Measurements from ENCODE around the gene KASH5.

Gene KASH5, protein sequence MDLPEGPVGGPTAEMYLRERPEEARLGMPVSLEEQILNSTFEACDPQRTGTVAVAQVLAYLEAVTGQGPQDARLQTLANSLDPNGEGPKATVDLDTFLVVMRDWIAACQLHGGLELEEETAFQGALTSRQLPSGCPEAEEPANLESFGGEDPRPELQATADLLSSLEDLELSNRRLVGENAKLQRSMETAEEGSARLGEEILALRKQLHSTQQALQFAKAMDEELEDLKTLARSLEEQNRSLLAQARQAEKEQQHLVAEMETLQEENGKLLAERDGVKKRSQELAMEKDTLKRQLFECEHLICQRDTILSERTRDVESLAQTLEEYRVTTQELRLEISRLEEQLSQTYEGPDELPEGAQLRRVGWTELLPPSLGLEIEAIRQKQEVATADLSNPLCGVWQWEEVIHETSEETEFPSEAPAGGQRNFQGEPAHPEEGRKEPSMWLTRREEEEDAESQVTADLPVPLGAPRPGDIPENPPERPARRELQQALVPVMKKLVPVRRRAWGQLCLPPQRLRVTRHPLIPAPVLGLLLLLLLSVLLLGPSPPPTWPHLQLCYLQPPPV

DNA sequence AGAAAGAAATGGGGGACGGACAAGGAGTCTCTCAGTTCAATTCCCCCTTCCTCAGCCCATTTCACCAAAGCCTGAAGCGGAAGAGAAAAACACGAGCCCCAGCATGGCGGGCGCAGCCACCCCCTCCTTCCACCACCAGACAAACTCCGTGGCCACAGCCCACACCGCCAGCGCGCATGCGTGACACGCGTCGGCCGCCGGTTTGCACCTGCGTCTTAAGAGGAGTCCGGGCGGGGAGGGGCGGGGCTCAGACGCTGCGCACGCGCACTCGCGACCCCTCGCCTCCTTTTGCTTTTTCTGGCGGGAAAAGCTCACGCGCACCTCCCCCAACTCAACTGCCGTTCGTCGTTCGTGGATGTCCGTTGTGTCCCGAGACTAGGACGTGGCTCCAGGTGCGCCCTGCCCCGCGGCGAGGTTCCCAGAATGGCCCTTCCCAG lies at the start of gene KASH5:
TSS of gene KASH5 (plus strand) at position 314 of the 437 bp plus-strand sequence. CDS start 2,635 bp downstream, outside the sequence.
- DNase-seq: peak; percentile 80

DNA sequence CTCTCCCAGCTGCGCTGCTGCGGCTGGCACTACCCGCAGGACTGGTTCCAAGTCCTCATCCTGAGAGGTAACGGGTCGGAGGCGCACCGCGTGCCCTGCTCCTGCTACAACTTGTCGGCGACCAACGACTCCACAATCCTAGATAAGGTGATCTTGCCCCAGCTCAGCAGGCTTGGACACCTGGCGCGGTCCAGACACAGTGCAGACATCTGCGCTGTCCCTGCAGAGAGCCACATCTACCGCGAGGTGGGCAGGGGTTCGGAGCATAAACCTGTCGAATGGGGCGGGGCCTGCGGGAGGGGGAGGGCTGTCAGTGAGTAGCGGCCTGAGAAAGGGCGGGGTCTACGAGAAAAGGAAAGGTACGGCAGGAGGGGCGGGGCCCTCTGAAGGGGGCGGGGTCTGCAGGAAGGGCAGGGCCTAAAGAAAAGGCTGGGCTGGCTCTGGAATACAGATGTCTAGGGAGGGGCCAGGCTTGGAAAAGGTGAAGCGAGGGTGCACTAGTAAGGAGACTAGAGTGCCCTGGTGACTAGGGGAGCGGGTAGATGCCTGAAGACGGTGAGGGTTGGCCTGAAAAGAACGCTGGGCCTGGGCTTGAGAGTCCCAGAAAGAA lies 49.3 kb upstream of the KASH5 start:
- DNase-seq: no peak

DNA sequence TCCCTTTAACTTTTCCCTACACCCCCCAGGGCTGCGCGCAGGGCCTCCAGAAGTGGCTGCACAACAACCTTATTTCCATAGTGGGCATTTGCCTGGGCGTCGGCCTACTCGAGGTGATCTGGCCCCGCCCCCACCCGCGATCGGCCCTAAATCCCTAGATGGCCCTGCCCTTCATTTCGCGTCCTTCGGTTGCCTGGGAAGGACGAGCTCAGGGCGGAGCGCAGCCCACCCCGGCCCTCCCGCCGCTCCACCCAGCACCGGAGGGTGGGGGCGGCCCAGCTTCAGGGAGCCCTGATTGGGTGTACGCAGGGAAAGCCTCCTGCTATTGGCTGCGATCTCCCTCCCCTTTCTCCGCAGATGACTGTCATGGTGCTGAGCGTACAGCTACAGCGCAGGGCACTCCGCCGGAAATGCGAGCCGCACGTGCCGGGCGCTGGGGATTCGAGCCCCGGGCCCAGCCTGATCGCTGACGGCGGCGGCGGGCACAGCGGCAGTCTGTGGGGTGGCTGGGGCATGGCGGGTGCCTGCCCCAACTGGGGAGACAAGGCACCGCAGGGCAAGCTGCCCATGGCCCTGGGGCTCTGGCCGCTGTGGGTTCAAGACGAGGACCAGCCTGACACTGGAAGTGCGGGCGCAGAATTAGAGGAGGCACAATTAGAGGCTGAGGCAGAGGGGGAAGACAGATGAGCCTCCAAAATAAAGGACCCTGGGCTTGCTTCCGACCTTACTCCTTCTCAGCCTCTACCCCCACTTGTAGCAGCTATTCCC lies 48.6 kb upstream of the KASH5 start:
- DNase-seq: no peak

DNA sequence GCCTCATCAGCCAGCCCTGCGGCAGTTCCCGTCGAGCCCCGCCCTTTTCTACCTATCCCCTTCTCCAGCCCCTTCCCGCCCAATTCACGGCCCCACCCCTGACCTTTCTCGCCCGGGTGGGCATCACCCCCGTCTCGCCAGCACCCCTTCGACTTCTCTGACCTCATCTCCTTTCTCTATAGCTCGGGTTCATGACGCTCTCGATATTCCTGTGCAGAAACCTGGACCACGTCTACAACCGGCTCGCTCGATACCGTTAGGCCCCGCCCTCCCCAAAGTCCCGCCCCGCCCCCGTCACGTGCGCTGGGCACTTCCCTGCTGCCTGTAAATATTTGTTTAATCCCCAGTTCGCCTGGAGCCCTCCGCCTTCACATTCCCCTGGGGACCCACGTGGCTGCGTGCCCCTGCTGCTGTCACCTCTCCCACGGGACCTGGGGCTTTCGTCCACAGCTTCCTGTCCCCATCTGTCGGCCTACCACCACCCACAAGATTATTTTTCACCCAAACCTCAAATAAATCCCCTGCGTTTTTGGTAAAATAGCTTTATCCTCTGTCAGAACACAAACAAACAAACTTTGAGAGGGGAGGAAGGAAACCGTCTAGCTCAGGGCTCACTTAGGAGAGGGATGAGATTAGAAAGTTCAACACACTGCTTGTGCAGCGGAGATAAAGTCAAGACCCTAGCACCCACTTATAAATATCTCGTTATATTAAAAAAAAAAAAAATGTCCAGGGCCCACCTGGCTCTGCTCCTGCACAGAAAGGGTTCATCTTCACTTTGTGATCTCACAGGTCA lies 47.8 kb upstream of the KASH5 start:
- no peak for DNase-seq

DNA sequence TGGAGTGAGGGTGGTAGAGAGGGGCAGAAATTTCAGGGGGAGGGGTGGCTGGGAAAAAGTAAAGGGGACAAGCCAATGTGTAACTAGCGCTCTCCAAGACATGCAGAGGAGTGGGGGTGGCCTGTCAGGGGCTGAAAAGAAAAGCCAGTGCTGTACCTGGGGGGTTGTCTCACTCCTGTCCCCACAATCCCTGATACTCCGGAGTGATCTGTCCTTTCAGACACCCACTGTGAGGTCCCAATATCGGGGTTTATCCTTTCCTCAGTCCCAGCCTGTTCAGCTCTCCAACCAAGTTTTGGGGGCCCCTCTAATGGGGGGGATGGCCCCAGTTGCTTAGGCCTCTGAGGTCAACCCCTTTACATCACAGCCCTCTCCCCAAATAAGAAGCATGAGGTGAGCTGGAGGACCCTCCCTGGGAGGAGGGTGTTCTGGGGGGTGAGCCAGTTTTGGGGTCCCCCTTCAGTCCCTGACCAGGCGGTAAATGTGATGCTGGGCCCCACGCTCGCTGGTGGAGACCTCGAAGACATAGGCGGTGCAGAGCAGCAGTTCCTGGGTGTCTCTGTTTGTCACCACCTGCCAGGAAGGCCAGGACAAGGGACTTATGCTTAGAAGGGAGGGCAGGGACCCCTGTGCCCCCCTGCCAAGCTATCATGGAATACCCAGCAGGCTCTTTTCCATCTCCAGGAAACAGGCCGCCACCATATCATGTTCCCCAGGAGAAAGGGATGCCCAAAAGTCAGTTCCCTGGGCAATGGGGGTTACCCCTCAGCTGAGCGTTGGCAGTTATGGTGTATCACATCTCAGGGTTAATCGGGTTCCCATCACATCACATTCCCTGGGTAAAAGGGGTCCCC lies 47.0 kb upstream of the KASH5 start:
- no peak for DNase-seq

DNA sequence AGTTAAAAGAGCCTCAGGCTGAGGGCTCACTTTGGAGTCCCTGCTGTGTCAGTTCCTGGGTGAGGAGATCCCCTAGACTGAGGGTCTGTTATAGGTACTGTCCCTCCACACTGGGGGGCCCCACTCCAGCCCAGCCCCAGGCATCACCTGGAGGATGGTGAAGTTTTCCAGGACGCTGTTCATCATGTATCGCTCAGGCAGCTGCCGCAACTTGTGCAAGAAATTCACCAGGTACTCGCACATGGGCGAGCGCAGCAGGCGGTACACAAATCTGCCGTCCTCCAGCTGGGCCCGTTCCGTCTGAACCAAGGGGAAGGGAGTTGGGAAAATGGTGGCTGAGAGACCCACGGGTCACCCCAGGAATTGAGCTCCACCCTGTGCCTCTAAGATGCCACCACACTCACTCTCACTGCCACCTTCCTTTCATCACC lies 45.7 kb upstream of the KASH5 start:
- no peak for DNase-seq

DNA sequence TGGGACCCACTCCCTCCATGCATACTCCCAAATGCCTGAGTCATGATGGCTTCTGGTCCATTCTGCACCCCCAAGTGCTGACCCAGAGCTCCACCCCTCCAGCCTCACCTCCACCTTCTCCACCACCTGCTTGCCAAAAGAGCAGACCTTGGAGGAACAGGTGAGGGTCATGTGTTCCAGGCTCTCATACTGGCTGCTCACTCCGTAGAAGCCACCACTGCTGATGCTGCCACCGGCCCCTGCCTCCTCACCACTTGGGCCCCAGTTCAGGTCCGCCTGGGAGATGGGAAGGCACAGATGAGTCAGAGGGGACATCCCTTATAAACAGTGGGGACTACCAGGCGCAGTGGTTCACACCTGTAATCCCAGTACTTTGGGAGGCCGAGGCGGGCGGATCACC lies 44.9 kb upstream of the KASH5 start:
- DNase-seq: no peak

DNA sequence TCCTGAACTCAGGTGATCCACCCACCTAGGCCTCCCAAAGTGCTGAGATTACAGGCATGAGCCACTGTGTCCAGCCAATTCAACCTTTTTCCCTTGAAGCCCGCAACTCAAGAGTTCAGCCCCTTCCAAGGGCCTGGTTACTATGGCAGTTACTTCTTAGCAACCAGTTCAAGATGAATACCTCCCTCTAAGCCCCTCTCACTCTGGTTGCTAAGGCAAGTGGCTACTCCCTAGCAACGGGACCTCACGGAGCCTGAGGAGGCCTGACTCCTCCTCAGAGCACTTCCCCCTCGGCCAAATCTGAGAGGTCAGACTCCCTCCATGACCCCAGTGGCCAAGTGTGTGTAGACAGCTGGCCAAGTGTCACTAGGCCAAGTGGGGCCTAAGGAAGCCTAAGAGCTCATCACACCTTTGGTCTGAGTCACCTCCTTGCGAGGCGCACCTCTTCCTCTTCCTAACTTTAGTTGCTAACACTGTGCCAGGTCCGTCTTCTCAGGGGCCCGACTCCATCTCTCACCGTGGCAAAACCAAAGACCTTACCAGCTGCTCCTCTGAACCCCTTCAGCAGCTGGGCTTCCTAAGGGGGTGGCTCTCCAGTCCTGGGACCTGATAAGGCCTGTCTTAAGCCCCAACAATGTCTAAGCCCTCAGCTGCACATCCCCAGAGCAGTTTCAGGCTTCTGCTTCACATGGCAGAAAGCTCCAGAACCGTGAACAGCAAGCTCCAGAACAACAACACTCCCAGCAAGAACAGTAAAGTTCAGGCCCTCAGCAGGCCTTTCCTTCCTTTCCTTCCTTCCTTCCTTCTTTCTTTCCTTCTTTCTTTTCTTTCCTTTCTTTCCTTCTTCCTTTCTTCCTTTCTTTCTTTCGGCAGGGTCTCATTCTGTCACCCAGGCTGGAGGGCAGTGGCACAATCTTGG lies 43.3 kb upstream of the KASH5 start:
- DNase-seq: no peak

DNA sequence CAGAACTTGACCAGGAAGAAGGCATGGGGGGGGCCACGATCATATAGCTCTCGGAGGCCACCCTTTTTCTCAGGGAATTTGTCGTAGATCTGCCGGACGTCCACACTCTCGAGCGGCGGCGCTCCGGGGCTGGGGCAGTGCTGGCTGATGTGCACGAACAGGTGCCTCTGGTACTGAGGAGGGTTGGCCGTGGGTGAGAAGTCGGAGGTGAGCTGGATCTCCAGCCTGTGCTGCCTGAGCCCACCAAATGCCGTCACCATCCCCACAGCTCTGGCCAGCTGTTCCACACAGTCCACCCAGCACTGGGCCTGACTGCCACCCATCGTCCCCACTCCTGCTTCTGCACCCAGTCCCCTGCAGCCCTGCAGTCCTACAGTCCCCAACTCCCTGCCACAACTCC lies 40.9 kb upstream of the KASH5 start:
- no peak for DNase-seq

DNA sequence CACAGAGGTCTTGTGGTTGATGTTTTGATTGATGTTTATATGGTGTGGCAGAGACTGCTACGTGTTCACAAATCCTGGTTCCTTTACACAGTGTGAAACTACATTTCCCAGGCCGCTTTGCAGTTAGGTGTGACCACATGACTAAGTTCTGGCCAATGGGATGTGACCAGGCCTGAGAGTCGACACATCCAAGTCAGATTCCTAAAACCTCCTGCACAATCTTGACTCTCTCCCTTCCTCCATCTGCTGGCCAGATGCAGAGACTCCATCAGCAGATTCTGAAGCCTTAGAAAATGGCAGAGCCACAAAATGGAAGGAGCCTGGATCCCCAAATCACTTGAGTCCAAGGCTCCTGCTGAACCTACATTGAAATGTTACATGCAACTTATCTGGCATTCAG lies 40.2 kb upstream of the KASH5 start:
- no peak for DNase-seq

DNA sequence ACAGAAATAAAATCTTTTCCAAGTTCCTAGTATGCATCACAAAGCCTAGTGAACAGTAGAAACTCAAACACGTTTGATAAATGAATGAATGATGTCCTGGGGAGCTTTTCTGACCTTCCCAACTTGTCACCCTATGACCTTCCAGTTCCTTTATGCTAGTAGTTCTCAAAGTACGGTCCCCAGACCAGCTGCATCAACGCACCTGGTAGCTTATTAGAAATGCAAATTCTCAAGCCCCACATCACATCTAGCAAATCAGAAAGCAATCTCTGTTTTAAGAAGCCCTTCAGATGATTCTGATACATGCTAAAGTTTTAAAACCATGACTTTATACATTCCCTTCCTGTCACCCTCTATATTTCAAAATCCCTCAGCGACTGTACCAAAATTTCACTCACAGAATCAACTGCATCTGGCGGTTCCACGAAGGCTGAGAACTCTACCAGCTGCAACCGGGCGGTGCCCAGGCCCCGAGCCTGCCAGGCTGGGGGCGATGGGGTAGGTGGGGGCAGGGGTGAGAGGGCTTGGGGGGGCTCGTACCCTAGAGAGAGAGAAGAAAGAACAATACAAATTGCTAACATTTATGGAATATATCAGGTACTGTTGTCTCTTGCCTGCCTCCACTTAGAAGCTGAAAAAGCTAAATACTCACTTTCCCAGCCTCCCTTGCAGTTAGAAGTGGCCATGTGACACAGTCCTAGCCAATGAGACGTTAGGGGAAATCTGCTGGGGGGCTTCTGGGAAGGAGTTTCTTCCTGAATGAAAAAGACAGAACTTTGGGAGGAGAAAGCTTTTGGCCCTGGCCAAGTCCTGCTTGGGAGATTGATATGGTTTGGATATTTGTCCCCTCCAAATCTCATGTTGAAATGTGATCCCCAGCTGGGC lies 39.5 kb upstream of the KASH5 start:
- DNase-seq: no peak

DNA sequence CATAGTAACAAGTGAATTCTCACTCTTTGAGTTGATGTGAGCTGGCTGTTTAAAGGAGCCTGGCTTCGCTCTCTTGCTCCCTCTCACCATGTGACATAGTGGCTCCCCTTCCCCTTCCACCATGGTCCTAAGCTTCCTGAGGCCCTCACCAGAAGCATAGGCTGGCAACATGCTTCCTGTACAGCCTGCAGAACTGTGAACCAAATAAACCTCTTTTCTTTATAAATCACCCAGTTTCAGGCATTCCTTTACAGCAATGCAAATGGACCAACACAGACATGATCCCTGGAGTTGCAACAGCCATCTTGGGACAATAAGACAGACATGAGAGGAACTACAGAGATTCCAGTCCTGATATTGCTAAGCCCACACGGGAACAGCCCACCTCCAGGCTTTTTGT lies 38.5 kb upstream of the KASH5 start:
- no peak for DNase-seq

DNA sequence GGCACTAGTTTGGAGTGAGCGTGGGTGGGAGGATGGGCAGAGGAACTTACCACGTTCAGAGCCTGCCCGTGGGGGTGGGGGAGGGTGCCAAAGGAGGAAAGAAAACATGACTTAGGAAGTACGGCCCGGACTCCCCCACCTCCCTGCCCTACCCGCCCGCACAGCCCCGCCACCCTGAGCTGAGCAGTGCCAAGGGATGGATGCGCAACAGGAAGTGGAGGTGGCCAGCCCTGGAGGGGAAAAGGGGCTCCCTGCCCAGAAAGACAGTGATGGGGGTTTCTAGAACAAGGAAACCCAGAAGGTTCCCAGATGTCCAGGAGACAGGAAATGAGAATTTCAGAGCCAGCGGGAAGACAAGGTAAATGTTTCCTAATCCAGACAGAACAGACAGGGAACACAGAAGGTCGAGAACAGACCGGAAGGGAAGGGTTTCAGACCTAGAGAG lies 32.1 kb upstream of the KASH5 start:
- no peak for DNase-seq

DNA sequence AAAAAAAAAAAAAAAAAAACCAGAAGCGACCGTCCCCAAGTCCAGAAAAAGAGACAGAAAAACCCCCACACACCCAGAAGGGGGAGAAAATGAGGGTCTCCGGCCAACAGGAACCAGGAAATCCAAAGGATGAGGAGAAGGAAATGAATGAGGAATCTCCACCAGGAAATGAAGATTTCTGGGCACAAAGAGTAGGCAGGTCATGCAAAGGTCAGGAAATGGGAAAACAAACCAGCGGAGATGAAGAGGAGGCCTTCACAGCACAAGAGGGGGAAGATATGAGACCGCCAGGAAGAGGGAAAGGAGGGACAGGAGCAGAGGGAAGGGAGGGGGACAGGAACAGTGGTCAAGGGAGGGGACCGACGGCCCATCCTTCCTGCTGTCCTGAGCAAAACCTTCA lies 31.7 kb upstream of the KASH5 start:
- DNase-seq: no peak

DNA sequence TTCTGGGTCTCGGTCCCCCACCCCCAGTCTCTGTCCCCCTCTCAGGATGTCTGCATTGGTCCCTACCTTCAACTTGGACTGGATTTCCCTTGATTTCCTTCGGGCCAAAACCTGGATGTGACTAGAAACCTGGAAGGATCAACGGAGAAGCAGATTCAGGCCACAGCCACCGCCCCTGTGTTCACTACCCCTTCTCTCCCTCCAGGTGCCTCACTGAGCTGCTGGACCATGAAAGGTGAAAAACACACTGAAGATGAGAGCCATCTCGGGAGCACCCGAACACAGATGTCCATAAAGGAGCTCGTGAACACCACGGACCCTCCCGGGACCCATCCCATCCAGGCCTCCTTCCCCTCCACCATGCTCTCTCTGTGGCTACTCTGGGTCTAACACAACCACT lies 30.9 kb upstream of the KASH5 start:
- no peak for DNase-seq

DNA sequence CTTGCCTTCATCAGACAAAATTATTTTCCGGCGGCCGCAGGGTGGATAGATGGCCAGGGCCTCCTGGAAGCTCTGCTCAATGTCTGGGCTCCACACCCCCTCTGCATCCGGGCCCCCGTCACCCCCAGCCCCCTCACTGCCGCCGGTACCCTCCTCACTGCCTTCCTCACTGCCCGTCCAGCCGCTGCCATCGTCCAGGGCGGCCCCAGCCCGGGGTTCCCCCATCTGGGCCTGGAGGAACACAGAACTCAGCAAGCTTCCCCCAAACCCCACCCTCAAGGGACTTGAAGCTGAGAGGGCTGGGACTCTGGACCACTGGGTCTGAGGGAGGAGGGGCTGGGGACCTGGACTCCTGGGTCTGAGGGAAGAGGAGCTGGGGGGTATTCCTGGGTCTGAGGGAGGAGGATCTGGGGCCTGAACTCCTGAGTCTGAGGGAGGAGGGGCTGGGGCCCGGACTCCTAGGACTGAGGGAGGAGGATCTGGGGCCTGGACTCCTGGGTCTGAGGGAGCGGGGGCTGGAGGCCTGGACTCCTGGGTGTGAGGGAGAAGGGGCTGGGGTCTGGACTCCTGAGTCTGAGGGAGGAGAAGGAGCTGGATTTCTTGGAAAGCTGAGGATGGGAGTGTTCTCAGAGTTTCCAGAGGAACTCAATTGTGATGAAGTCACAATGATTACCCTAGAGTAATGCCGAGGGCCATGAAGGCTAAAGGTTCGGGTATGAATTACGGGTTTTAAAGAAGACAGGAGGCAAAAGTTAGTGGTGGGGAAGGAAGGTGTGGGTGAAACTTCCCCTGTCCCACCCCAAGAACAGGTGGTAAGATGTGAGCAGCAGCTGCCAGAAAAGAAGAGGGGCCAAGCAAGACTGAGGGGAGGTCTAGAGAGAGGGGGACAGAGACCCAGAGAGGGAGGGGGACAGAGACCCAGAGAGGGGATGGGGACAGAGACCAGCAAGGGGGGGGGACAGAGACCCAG lies 27.9 kb upstream of the KASH5 start:
- DNase-seq: no peak

DNA sequence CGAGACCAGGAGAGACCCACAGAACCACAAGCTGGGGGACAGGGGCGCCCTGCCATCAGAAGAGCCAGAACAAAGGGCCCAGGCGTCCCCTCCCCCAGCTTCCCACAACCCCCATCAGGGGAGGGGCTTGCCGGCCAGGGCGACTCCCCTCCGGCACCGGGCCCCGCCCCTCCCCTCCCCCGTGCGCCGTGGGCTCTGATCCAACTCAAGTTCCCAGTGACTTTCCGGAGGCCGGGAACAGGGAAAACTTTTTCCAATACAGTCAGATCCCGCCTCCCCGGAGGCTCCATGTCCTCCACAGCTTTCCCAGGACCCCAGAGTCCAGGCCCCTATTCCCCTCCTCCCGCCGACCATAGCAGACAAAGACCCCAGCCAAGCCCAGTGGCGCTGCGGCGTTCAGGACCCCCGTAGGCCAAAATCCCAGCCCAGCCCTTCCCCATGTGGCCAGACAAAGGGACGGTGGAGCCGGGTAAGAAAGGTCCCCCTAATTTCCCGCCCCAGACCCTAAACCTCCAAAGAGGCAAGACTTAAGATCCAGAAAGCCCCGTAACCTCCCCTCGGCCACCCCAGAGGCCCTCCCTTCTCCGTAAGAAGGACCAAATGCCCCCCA lies 26.5 kb upstream of the KASH5 start:
- DNase-seq: no peak
